Measurements from ENCODE around the gene IQCE.

The IQCE gene

DNA sequence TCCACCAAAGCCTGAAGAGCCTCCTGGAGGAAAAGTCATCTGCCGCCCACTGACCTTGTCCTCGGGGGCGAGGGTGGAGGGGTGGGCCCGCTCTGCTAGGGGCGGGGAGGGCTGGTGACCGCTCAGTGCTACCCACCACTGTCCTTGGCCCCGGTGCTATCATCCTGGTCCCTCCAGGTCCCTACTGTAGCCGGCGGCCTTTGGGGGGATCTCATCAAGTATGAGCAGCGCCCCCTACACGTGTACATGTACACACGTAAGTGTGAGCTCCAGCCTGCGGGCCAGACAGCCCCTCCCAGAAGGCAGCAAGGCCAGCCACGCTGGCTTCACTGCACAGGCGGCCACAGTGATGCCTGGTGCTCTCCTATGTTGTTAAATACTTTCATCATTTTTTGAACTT lies 92.6 kb downstream of the IQCE start:
- no peak for DNase-seq

DNA sequence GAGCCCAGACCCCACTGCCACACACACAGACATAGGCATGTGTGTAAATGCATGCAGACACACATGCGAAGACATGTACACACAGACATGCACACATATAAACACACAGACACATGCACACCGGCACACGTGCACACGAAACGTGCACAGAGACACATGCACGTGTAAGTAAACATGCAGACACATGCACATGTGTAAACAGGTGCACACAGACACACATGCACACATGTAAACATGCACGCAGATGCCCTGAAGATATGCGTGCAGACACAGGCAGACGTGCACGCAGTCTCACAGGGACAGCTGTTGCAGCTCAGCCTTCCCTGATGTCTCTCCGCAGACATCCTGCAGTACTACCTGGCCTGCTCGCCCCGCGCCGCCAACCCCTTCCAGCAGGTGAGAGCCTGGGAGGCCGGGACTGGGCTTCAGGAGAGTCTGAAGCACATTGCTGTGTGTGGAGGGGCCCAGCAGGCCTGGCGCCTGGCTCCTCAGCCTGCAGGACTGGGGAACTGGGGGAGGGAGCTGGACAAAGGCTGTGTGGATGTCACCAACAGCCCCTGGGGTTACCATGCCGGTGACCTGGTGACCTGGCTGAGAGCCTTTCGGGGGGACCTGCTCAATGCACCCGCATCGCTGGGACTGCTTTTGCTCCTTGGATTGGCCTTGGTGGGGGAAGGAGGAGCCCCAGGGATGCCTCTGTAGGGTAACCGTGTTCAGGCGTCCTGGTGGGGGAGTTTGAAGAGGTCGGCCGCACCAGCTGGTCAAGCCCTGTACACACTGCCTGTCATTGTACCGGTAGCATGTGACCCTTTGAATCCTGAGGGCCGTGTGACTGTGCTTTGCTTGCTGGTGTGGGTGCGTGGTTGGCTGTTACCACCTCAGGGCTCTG lies 93.3 kb downstream of the IQCE start:
- no peak for DNase-seq

DNA sequence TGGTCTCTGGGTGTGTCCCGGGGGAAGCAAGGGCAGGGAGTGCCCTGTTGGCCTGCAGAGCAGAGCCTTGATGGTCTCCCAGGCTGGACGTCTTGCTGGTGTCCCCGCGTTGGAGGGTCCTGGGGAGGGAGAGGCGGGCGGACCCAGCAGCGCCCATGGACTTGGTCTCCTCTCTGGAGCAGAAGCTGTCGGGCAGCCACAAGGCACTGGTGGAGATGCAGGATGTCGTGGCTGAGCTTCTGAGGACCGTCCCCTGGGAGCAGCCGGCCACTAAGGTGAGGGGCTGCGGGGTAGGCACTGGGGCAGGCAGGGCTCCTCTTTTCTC lies 93.9 kb downstream of the IQCE start:
- DNase-seq: no peak

DNA sequence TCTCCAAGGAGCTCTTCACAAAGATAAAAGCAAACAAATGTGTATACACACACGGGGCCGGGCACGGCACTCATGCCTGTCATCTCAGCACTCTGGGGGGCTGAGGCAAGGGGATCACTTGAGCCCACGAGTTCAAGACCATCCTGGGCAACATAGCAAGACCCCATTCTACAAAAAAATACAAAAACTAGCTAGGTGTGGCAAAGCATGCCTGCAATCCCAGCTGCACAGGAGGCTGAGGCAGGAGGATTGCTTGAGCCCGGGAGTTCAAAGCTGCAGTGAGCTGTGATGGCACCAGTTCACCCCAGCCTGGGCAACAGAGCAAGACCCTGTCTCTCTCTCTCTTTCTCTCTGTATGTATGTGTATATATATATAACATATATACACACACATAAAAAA lies 95.3 kb downstream of the IQCE start:
- DNase-seq: no peak

DNA sequence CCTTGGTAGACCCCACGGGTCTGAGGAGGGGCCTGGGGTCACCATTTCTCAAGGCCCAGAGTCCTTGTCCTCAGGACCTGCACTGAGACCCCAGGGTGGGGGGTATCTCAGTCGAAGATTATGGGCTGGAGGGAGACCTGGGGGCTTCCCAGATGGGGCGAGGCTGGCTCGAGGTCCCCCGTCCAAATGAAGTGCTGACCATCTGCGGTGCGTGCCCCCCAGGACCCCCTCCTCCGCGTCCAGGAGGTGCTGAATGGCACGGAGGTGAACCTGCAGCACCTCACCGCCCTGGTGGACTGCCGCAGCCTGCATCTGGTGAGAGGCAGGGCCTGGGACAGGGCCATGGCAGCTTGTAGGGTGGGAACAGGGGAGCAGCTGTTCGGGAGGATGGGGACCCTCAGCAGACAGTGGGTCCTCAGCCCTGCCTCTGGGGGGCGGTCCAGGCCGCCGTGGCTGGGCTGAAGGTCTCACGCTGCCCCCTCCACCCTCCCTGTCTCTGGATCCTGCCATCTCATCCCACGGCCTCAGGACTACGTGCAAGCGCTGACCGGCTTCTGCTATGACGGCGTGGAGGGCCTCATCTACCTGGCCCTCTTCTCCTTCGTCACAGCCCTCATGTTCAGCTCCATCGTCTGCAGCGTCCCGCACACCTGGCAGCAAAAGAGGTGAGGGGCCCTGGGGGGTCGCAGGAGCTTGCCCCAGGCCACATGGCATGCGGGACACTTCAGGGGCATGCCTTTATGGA lies 97.3 kb downstream of the IQCE start:
- DNase-seq: no peak

DNA sequence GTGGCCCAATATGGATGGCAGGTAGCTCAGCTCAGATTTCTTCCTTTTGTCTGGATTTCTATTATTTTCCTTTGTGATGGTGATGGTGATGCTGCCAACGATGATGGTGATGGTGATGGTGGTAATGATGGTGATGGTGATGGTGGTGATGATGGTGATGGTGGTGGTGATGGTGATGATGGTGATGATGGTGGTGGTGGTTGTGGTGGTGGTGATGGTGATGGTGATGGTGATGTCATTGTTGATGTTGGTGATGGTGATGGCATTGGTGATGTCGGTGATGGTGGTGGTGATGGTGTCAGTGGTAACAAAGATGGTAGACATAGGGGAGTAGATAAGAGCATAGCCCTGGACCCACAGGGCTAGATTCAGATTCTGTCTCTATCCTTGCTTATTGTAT lies 98.4 kb downstream of the IQCE start:
- no peak for DNase-seq

DNA sequence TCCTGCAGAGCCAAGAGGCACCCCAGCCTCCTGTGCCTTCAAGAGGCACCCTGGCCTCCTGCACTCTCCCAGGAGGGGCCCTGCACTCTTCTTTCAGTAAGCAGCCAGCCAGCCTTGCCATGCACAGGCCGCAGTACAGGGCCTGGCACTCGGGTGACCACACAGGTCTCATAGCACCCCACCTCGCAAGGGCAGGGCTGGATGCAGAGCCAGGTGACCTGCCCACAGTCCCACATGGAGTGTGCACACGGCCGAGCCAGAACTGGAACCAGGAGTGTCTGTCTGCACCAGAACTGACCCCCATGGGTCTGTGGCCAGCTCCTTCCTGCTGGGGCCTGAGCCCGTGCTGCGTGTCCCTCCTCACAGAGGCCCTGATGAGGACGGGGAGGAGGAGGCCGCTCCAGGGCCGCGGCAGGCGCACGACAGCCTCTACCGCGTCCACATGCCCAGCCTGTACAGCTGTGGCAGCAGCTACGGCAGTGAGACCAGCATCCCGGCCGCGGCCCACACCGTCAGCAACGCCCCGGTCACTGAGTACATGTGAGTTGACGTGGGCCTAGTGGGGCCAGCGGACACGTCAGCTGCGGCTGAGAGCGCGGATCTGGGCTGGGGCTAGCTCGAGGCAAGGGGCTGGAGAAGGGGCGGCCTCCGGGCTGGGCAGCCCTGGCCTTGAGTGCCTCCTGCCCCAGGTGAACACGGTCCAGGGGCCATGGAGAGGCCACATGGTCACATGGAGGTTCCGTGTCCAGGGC lies 99.3 kb downstream of the IQCE start:
- DNase-seq: no peak

DNA sequence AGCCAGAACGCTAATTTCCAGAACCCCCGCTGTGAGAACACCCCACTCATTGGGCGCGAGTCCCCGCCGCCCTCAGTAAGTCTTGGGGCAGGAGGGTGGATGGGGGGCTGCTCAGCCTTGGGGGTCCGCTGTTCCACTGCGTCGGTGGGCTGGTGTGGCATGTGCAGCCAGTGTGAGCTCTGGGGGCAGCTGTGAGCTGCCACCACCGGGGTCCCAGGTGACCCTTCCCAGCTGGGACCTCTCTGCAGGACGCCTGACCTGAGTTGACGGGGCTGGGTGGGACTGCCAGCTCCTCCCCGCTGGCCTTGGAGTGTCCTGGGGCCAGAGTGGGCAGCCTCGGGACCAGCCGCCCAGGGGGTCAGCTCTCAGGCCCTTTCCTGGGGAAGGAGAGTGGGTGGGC lies 100.2 kb downstream of the IQCE start:
- no peak for DNase-seq

DNA sequence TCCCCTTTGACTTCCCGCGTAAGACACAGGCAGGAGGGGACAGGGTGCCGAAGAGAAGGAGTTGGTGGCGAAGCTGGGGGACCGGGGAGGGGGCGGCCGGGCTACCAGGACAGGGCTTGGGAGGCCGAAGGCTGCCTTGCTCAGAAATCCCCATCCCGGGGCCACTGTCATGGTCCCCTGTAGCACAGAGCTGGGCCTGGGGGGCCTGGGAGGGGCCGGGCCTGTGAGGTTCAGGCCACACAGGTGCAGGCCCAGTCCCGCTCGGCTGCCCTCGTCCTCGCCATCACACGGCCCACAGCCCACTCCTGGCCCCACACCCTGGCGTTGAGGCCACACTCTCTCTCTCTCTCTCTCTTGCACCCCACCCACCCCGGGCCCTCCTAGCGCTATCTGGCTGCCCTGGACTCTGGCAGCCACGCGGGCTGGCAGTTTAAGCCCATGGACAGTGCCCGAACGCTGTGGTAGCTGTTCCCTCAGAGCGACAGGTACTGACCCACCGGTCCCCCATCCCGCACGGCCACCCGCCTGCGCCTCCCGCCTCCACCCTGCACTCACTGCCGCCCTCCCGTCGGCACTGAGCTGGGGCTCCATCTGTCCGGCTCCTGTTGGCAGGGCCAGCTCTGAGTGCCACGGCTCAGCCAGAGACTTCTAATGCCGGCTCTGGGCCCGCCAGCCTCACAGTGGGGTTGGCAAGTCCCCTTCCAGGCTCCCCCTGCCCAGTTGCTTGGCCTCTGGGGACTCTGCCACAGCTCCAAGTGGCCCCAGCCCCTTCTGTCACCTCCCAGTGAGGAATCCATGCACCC lies 101.0 kb downstream of the IQCE start:
- no peak for DNase-seq

DNA sequence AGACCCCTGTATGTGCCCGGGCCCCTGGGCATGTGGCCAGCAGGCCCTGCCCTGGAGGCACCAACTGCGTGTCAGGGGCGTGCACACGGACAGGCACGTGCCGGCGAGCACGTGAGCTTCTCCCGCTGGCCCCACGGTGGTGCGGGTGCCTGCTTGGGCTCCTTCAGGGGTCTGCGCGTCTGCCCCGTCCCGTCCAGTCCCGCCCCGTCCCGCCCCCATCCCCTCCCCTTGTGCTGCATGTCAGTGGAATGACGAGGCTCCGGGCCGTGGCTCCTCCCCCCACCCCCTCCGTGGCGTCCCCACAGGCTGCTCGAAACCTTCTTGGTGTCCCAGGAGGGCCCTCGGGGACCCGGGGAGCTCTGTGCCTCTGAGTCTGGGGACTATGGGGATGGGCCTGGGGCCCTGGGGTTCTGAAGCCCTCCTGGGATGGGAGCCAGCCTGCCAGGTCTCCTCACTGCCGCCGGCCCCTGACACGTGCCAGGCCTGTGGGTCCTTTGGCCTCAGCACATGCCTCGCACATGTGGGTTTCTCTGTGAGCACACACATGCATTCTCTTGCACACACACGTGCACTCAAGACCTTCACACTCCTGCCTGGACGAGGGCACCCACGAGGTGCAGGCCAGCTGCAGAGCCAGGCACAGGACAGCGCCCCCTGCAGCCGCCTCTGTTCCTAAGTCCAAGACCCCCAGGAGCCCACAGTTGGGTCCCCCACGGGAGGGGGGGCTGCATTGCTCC lies 101.7 kb downstream of the IQCE start:
- no peak for DNase-seq

DNA sequence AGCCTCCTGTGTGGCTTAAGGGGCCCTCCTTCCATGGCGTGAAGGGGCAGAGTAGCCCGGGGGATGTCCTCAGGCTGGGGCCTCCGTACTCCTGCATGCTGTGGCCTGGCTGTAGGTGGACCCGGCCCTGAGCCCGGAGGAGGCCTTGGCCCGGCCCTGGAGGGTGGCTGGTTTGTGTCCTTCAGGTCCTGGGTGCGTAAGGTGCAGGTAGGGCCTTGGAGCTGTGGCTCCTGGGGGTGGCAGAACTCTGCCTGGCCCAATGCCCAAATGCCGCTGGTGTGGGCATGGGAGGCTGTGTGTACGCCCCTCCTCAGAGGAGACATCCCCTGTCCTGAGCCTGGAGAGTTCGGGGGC lies 102.3 kb downstream of the IQCE start:
- DNase-seq: no peak

DNA sequence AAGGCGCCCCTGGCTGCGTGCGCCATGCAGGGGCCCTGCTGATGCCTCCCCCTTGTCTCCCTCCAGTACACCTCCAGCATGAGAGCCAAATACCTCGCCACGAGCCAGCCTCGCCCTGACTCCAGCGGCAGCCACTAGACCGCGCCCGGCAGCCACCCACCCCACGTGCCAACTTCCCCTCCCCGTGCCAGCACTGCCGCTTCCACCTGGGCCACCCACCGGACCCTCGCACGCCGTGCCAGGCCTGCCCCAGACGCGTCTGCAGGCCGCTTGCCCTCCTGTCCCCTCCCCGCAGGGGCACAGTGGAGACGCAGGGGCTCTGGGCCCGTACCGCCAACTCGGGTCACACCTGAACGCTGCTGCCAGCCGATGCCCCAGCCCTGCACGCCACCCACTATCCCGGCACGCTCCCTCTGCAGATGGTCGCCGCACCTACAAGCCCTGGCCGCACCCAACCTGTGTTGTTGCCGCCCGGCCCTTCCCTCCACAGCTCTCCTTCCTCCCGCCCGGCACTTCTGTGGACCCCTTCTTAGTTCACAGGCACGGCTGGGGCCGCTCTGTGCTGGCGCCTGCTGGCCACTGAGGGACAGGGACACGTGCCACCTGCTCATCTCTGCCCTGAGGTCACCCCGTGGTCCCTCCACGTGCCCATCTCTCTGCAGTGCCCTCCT lies 103.0 kb downstream of the IQCE start:
- DNase-seq: no peak

DNA sequence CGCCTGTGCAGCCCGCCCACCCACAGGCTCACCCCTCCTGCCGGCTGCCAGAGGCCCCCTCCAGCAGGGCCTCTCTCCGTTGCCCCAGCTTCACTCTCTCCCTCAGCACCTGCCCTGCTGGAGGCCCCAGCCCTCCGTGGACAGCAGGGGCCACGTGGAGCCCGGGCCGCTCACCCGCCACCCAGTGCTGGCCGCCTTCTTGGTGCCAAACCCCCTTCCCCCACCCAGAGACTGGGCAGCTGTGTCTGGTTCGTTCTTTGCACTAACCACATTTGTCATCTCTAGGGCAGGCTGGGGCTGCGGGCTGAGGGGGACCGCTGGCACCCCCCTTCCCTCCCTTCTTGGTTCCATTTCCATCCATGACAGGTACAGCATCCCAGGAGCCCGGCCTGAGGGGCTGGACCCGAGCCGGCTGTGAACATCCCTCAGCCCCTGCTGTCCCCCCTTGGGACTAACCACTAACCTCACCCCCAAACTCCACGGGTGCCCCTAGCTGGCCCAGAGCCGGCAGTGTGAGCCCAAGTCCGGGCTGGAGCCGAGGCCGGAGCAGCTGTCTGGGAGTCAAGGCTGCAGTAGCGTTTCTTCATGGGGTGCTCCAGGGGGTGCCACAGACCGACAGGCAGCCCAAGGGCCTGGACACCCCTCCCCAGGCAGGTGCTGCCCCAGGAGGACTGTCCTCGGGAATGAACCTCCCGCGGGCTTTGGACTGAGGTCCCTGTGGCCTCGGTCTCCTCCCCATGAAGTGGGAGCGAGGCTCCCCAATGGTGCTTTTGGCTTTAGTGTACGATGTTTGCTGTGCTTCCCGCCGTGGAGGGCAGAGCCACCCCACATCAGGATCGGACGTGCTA lies 103.7 kb downstream of the IQCE start:
- no peak for DNase-seq

DNA sequence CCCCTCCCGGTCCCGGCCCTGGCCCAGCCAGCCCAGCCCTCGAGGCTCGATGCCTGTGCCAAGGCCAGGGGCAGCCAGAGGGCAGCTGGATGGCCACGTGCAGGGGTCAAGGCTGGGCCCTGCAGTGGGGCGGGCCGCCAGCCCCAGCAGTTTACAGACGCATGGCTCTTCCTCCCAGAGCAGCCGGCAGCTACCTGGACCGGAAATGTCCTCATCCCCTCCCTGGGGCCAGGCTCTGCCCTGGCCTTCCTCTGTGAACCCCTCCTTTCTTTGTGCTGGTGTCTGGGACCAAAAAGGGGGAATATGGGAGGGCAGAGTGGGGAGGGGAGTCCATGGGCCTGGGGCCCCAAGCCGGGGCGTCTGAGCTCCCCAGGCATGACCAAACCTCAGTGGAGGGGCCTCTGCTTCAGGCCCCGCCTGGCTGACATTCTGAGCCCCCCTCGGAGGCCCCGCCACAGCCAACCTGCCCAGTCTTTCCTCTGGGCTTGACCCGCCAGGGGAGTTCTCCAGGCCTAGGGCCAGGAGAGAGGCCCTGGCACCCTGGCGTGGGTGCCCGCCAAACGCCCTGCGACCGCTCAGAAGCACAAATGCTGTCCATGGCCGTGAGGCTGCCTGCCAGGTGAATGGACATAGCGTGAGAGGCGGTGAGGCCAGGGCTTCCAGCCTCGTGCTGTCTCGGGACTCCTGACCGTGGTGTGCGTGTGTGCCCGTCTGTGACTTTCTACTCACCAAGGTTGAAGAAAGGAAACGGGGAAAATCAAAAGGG lies 104.5 kb downstream of the IQCE start:
- DNase-seq: no peak

DNA sequence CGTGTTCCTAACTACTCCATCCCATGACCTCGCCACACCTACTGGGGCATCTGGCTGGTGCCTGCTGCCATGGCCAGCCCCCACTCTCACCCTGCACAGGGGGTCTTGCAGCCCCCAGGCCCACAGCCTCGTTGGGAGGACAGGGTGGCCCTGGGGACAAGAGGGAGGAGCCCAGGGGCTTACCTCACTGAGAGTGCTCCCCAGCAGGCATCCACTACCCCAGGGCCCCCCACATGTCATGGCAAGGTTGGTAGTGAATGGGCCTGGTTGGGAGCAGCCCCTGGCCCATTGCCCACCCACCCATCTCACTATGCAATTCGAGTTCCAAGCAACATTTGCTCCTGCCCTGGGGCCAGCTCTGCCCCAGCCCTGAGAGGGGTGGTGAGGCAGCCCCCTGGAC lies 105.2 kb downstream of the IQCE start:
- no peak for DNase-seq
